Measurements from ENCODE around the gene KCNK17. TPM values are rescaled to one million over a fixed set of nuclear protein-coding genes. Genes with fewer than 3 reads are reported as not detected.

KCNK17 gene
- total RNA-seq, 1 experiment from 2014 or later = 1.2 TPM

DNA sequence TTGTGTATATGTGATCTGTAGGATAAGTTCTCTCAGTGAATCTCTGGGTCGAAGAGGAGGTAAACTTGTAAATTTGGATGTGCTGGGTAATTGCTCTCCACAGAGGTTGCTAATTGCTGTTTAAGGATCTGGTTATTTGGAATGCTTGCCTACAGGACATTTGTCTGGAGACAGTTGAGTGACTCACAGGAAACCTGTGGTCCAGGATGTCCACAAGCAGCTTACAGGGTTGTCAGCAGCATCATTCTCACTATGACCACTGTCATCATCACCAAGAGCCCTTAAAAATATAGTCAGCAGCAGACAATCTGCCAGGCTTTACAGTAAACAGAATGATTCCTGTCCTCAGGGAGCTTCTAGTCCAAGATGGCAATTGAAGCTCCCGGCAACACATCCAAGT lies 53.8 kb downstream of the KCNK17 start:
- H2BK15ac ChIP-seq (ENCODE audit: low read depth, low read length) = no peak overlapping the region
- no peak overlapping the region for H2BK20ac ChIP-seq (ENCODE audit: low read depth, low read length, poor library complexity, severe bottlenecking)
- no peak overlapping the region for H3K4ac ChIP-seq (ENCODE audit: low read depth, low read length)
- no peak overlapping the region for H4K91ac ChIP-seq (ENCODE audit: insufficient read length, low read depth, low read length)
- no peak overlapping the region for H3K56ac ChIP-seq (ENCODE audit: insufficient read length, low read depth, low read length)
- H3K23ac ChIP-seq (ENCODE audit: insufficient read length, low read depth, low read length) = no peak overlapping the region
- no peak overlapping the region for H3K27ac ChIP-seq (ENCODE audit: insufficient read length, low read depth, low read length)
- Mint-ChIP-seq H3K27me3 (ENCODE audit: low read depth) (no peaks in the 10 kb centered on the region), H3K4me1 (peaks cover 44 to 46% of the 10 kb centered on the region in 2 experiments), H3K27ac (no peak overlapping the region), H3K36me3 (ENCODE audit: insufficient read depth in 1 of 3, low read depth in 3 of 3) (peaks cover 0 to 3% (median 2%) of the 10 kb centered on the region in 3 experiments; a peak in 1 of 7 replicates), H3K4me3 (no peak overlapping the region), H3K9me3 (peaks cover 0 to 4% of the 10 kb centered on the region in 2 experiments; a peak in 1 of 5 replicates)
- TF ChIP-seq, protein P1, sequence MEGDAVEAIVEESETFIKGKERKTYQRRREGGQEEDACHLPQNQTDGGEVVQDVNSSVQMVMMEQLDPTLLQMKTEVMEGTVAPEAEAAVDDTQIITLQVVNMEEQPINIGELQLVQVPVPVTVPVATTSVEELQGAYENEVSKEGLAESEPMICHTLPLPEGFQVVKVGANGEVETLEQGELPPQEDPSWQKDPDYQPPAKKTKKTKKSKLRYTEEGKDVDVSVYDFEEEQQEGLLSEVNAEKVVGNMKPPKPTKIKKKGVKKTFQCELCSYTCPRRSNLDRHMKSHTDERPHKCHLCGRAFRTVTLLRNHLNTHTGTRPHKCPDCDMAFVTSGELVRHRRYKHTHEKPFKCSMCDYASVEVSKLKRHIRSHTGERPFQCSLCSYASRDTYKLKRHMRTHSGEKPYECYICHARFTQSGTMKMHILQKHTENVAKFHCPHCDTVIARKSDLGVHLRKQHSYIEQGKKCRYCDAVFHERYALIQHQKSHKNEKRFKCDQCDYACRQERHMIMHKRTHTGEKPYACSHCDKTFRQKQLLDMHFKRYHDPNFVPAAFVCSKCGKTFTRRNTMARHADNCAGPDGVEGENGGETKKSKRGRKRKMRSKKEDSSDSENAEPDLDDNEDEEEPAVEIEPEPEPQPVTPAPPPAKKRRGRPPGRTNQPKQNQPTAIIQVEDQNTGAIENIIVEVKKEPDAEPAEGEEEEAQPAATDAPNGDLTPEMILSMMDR (conservative IDR thresholded peaks at IDR 0.05) = no peak
- H3K14ac ChIP-seq (ENCODE audit: insufficient read depth, low read length) = no peak overlapping the region
- H2AFZ ChIP-seq (ENCODE audit: low read length) = no peak overlapping the region
- no peak overlapping the region for H4K5ac ChIP-seq (ENCODE audit: insufficient read length, low read depth, low read length)
- H3K18ac ChIP-seq (ENCODE audit: insufficient read length, low read depth, low read length) = no peak overlapping the region
- H2BK12ac ChIP-seq (ENCODE audit: insufficient read length, low read depth, low read length) = no peak overlapping the region
- no peaks in the 10 kb centered on the region for H3K79me1 ChIP-seq (ENCODE audit: insufficient read depth, low read depth, low read length, poor library complexity, severe bottlenecking)
- WGBS (ENCODE audit: extremely low coverage, insufficient read length, low lambda C conversion rate) = no CpG with 5 or more reads among the region's 2 CpGs
- no peak for DNase-seq
- no peaks in the 10 kb centered on the region for H3K27me3 ChIP-seq (ENCODE audit: insufficient read depth, low read length)
- H3K23me2 ChIP-seq (ENCODE audit: insufficient read length, low read depth, low read length, poor library complexity, severe bottlenecking) = no peaks in the 10 kb centered on the region
- no peak overlapping the region for H3K4me2 ChIP-seq (ENCODE audit: insufficient read depth, insufficient read length, low read length)
- no peaks in the 10 kb centered on the region for H3K79me2 ChIP-seq (ENCODE audit: insufficient read depth, low read length)
- H4K20me1 ChIP-seq (ENCODE audit: control insufficient read depth, insufficient read depth, insufficient read length) = no peaks in the 10 kb centered on the region
- no peak overlapping the region for H2AK5ac ChIP-seq (ENCODE audit: insufficient read length, low read length)
- no peak overlapping the region for H2BK120ac ChIP-seq (ENCODE audit: low read depth, low read length, poor library complexity, severe bottlenecking)
- no peak overlapping the region for H3T11ph ChIP-seq (ENCODE audit: low read length)
- H3K9me3 ChIP-seq (ENCODE audit: control insufficient read depth, low read depth, low read length) = no peaks in the 10 kb centered on the region
- H4K8ac ChIP-seq (replicated peaks; ENCODE audit: insufficient read length, low read depth, low read length) = no peak overlapping the region
- no peak overlapping the region for H3K9ac ChIP-seq (ENCODE audit: extremely low read depth, insufficient read length, low read length)
- H2BK5ac ChIP-seq (ENCODE audit: insufficient read length, low read length) = no peak overlapping the region
- H3K4me1 ChIP-seq (ENCODE audit: insufficient read depth, low read length) = peaks cover 6% of the 10 kb centered on the region; the same call in 1 of the 2 replicates

All from H9 (cell line).